LNCaP clone FGC (cell line): ENCODE measurements around the gene NUTF2.

Source experiments
- DNase-seq: peaks from one replicate; pipeline ENCODE4 v3.0.0-alpha.2; 2011; ENCODE audit warnings: low read depth
- H3K4me3 ChIP-seq: 2 replicates; pipeline ENCODE4 v1.5.1; 2011; ENCODE audit warnings: mild to moderate bottlenecking, low read depth, low read length, control low read depth
- TF ChIP-seq, protein P1 (sequence below): IDR thresholded peaks from 2 replicates; pipeline ENCODE4 v1.5.1; 2012; ENCODE audit warnings: mild to moderate bottlenecking; ENCODE audit not compliant: control insufficient read depth, insufficient read depth; ENCODE audit errors: extremely low read depth

Gene NUTF2

DNA sequence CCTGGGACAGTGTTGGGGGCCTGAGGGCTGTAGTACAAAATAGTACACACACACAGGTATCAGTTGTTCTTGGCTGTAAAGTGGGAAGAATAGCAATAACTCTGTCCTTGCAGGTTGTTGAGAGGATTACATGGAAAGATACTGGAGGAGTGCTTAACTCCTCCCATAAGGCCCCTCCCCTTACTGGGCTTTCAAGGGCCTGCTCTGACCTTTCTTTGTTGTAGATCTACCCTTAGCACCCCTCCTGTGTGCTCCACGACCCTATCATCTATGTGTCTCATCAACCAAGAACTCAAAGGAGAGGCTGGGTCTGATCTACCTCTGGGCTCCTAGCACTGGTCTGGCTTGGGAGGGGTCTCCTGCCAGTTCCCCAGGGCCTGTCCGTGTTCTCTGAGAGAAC lies 17.9 kb downstream of the NUTF2 start:
- TF ChIP-seq, protein P1, sequence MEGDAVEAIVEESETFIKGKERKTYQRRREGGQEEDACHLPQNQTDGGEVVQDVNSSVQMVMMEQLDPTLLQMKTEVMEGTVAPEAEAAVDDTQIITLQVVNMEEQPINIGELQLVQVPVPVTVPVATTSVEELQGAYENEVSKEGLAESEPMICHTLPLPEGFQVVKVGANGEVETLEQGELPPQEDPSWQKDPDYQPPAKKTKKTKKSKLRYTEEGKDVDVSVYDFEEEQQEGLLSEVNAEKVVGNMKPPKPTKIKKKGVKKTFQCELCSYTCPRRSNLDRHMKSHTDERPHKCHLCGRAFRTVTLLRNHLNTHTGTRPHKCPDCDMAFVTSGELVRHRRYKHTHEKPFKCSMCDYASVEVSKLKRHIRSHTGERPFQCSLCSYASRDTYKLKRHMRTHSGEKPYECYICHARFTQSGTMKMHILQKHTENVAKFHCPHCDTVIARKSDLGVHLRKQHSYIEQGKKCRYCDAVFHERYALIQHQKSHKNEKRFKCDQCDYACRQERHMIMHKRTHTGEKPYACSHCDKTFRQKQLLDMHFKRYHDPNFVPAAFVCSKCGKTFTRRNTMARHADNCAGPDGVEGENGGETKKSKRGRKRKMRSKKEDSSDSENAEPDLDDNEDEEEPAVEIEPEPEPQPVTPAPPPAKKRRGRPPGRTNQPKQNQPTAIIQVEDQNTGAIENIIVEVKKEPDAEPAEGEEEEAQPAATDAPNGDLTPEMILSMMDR = no peak
- H3K4me3 ChIP-seq = no peak overlapping the region
- DNase-seq = no peak

DNA sequence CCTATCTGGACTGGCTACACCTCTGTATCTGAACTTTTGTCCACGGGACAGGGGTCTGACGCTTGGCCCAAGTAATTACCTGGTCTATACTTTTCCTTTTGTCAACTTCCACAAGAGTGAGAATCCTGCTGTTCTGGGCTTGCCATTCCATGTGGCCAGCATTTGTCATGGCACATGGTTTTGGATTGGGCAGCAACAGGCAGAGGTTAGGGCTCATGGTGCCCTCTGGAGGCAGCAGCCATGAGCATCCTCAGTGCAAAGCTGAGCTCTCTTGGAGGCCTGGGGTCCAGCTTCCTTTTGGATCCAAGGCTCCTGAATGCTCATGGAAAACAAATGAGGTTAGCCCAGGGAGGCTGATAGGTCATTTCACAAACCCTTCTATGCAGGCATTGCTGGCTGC lies 18.6 kb downstream of the NUTF2 start:
- TF ChIP-seq, protein P1 = peak; percentile 55
- DNase-seq = no peak
- H3K4me3 ChIP-seq = no peak overlapping the region

DNA sequence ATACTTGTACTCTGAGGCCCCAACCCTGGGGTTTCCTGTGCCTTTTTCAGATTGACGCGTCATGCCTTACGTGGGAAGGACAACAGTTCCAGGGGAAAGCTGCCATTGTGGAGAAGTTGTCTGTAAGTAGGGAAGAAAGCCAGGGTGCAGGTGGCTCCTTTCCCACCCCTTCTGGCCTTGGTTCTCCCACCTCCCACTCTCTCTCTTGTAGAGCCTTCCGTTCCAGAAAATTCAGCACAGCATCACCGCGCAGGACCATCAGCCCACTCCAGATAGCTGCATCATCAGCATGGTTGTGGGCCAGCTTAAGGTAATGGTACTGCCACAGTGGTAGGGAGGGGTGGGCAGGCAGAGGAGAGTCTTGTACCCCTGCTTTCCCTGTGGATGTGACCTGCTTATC lies 21.6 kb downstream of the NUTF2 start:
- no peak overlapping the region for H3K4me3 ChIP-seq
- DNase-seq = no peak
- TF ChIP-seq, protein P1 = no peak

DNA sequence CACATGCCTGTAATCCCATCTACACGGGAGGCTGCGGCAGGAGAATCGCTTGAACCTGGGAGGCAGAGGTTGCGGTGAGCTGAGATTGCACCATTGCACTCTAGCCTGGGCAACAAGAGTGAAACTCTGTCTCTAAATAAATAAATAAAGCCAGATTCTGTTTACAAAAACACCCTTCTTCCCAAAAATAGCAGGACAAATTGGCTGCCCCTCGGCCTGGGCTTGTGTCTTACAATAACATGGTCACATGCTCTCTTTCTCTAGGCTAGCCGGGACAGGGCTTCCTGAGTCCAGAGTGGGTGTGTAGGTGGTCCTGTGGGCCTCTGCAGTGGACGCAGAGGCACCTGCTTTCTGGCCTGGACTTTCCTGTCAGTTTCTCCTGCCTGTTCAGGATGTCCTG lies 22.9 kb downstream of the NUTF2 start:
- TF ChIP-seq, protein P1 = no peak

DNA sequence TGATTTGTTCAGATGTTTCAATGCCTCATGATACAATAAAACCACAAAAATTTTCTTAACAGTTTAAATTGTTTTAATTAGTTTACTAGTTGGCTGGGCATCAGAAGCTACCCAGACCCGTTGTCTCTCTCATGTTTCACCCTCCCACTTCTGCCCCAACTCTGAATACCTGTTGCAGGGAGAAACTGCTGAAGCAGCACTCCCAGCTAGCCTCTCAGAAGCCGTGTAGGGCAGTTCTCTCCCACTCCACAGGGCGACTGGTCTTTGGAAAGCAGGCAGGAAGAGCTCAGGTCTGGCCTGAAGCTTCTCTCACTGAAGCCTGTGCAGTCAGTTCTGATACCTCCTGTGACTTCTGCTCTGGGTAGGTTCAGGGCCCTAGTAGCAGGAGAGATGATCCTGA lies 24.5 kb downstream of the NUTF2 start:
- TF ChIP-seq, protein P1 = no peak
- H3K4me3 ChIP-seq = no peak overlapping the region
- DNase-seq = no peak

More for the DNA sequence above, 22.9 kb downstream of the NUTF2 start:
- H3K4me3 ChIP-seq = no peak overlapping the region
- no peak for DNase-seq

DNA sequence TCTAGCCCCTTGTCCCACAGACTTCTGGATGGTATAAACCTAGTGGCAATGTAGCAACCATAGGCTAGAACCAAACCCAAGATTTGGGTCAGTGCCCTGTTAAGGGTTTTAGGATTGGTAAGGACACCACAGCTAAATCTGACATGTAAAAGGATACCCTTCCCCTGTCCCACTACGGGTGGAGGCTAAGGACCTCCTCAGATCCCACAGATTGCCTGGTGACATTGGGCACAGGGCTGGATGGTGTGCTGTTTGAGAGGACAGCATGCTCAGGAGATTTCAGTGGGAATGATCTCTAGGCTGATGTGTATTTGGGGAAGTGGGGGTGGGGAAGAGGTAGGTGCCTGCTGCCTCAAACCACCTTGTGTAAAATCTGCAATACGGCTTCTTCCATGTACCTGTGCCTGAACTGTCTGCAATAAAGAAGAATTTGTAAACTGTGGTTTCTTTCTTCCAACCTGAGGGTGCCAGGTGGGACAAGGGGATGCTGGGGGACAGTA lies 25.4 kb downstream of the NUTF2 start:
- TF ChIP-seq, protein P1 = no peak
- peak overlapping the region; percentile 85 for H3K4me3 ChIP-seq
- DNase-seq = no peak
